K562 (cell line): Measurements from ENCODE around the gene WDR70. TPM values are rescaled to one million over a fixed set of nuclear protein-coding genes. Genes with fewer than 3 reads are reported as not detected.

ENCODE experiments used
- CGGBP1 ChIP-seq: fragments of 250-450 bp; sonication (Bioruptor Pico); IDR thresholded peaks from 2 replicates; pipeline ENCODE4 v1.9.0; 2021; ENCODE audit warnings: mild to moderate bottlenecking
- CSDE1 ChIP-seq, 2 experiments: fragments of 450-650 bp; IDR thresholded peaks; 2 replicates each; pipeline ENCODE4 v1.6.1; 2016; ENCODE audit warnings: mild to moderate bottlenecking in 1 of 2
- DNMT1 ChIP-seq: fragments of 450-650 bp; IDR thresholded peaks from 2 replicates; pipeline ENCODE4 v1.6.1; 2016; ENCODE audit warnings: antibody characterized with exemption, mild to moderate bottlenecking
- ELK1 ChIP-seq: sonication (generic); formaldehyde crosslinking; IDR thresholded peaks from 2 replicates; pipeline ENCODE4 v1.8.1; 2022; ENCODE audit warnings: missing genetic modification reagents
- HDAC8 ChIP-seq: fragments of 450-650 bp; IDR thresholded peaks from 2 replicates; pipeline ENCODE4 v1.6.1; 2016; ENCODE audit warnings: mild to moderate bottlenecking, missing genetic modification characterization, moderate library complexity, missing compliant biosample characterization
- NCOA6 ChIP-seq: fragments of 450-650 bp; IDR thresholded peaks from 2 replicates; pipeline ENCODE4 v1.6.1; 2017; ENCODE audit warnings: mild to moderate bottlenecking
- NFRKB ChIP-seq: fragments of 450-650 bp; IDR thresholded peaks from 2 replicates; pipeline ENCODE4 v1.6.1; 2016; ENCODE audit warnings: low read depth
- PHTF2 ChIP-seq: fragments of 250-450 bp; sonication (Bioruptor Pico); IDR thresholded peaks from 2 replicates; pipeline ENCODE4 v1.5.0; 2021; ENCODE audit warnings: mild to moderate bottlenecking
- SNIP1 ChIP-seq: fragments of 450-650 bp; IDR thresholded peaks from 2 replicates; pipeline ENCODE4 v1.7.1; 2017; ENCODE audit warnings: low read depth, mild to moderate bottlenecking
- ZBTB33 ChIP-seq: sonication (generic); formaldehyde crosslinking; IDR thresholded peaks from 2 replicates; pipeline ENCODE4 v1.8.1; 2023; ENCODE audit warnings: mild to moderate bottlenecking, missing genetic modification reagents
- ZBTB8A ChIP-seq: fragments of 450-650 bp; IDR thresholded peaks from 2 replicates; pipeline ENCODE4 v1.6.1; 2018; ENCODE audit warnings: mild to moderate bottlenecking, moderate library complexity; ENCODE audit not compliant: partially characterized antibody
- ZNF324 ChIP-seq: fragments of 250-450 bp; sonication (Bioruptor Pico); IDR thresholded peaks from 2 replicates; pipeline ENCODE4 v1.4.0; 2020; ENCODE audit warnings: mild to moderate bottlenecking
- polyA plus RNA-seq, 8 experiments: library from polyadenylated mRNA; depleted of rRNA in 4 of 8; stranded (reverse) in 5 of 8; unstranded in 3 of 8; fragments of >200 nt; fragmentation: Nextera tagmentation in 2 of 8; fragmentation: Illumina TruSeq in 1 of 8; extraction: Ambion mirVana in 2 of 8; extraction: Trizol in 1 of 8; gene quantifications; 2 replicates each; pipeline versions ENCODE4 v1.2.1 to v1.2.3, GENCODE V29; 2011 to 2014; ENCODE audit warnings: inconsistent platforms in 1 of 8, missing spikeins in 1 of 8
- total RNA-seq, 7 experiments: library from RNA; depleted of rRNA in 6 of 7; stranded (reverse); fragments of >200 nt in 6 of 7; fragmentation: Illumina TruSeq in 2 of 7; extraction: Trizol in 2 of 7; gene quantifications; 2 replicates each; pipeline versions ENCODE4 v1.2.1 to v1.2.3, GENCODE V29; 2011 to 2021; ENCODE audit warnings: low replicate concordance in 1 of 7
- TF ChIP-seq, protein P1 (sequence below), 2 experiments: fragments of 450-650 bp; formaldehyde crosslinking in 1 of 2; IDR thresholded peaks; 2 replicates each; pipeline versions ENCODE4 v1.4.0 to v1.6.1; 2014 to 2020; ENCODE audit warnings: mild to moderate bottlenecking in 2 of 2, borderline replicate concordance in 1 of 2, low read depth in 1 of 2
- TF ChIP-seq, protein P2 (sequence below): fragments of 450-650 bp; IDR thresholded peaks from 2 replicates; pipeline ENCODE4 v1.6.1; 2018; ENCODE audit warnings: mild to moderate bottlenecking, low read depth; ENCODE audit not compliant: partially characterized antibody

The WDR70 gene
- total and polyA plus RNA-seq, 9 of the 15 experiments (the other 6 are each of a cell fraction or from before 2014, with no cell fraction given), result 16.8 to 46.6 (median 38.8) TPM

- TF ChIP-seq, protein P1, sequence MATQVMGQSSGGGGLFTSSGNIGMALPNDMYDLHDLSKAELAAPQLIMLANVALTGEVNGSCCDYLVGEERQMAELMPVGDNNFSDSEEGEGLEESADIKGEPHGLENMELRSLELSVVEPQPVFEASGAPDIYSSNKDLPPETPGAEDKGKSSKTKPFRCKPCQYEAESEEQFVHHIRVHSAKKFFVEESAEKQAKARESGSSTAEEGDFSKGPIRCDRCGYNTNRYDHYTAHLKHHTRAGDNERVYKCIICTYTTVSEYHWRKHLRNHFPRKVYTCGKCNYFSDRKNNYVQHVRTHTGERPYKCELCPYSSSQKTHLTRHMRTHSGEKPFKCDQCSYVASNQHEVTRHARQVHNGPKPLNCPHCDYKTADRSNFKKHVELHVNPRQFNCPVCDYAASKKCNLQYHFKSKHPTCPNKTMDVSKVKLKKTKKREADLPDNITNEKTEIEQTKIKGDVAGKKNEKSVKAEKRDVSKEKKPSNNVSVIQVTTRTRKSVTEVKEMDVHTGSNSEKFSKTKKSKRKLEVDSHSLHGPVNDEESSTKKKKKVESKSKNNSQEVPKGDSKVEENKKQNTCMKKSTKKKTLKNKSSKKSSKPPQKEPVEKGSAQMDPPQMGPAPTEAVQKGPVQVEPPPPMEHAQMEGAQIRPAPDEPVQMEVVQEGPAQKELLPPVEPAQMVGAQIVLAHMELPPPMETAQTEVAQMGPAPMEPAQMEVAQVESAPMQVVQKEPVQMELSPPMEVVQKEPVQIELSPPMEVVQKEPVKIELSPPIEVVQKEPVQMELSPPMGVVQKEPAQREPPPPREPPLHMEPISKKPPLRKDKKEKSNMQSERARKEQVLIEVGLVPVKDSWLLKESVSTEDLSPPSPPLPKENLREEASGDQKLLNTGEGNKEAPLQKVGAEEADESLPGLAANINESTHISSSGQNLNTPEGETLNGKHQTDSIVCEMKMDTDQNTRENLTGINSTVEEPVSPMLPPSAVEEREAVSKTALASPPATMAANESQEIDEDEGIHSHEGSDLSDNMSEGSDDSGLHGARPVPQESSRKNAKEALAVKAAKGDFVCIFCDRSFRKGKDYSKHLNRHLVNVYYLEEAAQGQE (IDR thresholded peaks at IDR 0.05; ENCODE audit: borderline replicate concordance), result no peak; the same call in 1 of the 2 replicates
- TF ChIP-seq, protein P1 (CRISPR knock-in tag; IDR thresholded peaks at IDR 0.05; ENCODE audit: low read depth), result no peak
- TF ChIP-seq ELK1 (no peak), NCOA6 (peak; percentile 48), SNIP1 (peak; percentile 34; the same call in 1 of the 2 replicates), ZBTB8A (no peak), ZBTB33 (peak; percentile 77), ZNF324 (CRISPR knock-in tag) (no peak), CGGBP1 (peak; percentile 6; the same call in 1 of the 2 replicates), DNMT1 (no peak), PHTF2 (CRISPR knock-in tag) (peak; percentile 84; the same call in 1 of the 2 replicates), NFRKB (peak; percentile 98), CSDE1 (IDR thresholded peaks at IDR 0.05) (peak; percentile 38 to 87; a peak in 2 of 4 replicates), HDAC8 (tag) (no peak)
- TF ChIP-seq, protein P2, sequence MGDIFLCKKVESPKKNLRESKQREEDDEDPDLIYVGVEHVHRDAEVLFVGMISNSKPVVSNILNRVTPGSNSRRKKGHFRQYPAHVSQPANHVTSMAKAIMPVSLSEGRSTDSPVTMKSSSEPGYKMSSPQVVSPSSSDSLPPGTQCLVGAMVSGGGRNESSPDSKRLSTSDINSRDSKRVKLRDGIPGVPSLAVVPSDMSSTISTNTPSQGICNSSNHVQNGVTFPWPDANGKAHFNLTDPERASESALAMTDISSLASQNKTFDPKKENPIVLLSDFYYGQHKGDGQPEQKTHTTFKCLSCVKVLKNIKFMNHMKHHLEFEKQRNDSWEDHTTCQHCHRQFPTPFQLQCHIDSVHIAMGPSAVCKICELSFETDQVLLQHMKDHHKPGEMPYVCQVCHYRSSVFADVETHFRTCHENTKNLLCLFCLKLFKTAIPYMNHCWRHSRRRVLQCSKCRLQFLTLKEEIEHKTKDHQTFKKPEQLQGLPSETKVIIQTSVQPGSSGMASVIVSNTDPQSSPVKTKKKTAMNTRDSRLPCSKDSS, result peak; percentile 54
These were observed 8.0 kb upstream of the WDR70 start, which contains the start of gene NUP155 (continued) for GRCh38 chr5:37370864-37371726.
